ENCODE measurements around the gene GNB1.
A peak's percentile ranks its signal among the peaks of the same experiment; 100 is the strongest.

The GNB1 gene

GRCh38 chr1:1781526-1781903 lies 109.4 kb downstream of the GNB1 start:
- DNase-seq (ENCODE audit: low spot score) = no peak

- no peak for DNase-seq (ENCODE audit: low spot score)
Observed at GRCh38 chr1:1780598-1781525, 110.0 kb downstream of the GNB1 start.

- DNase-seq (ENCODE audit: low spot score) = no peak
Observed at GRCh38 chr1:1779691-1780597, 110.9 kb downstream of the GNB1 start.

- no peak for DNase-seq (ENCODE audit: low spot score)
Observed at GRCh38 chr1:1779320-1779675, 111.6 kb downstream of the GNB1 start.

- DNase-seq (ENCODE audit: low spot score) = peak; percentile 54
Observed at GRCh38 chr1:1778663-1779319, 112.1 kb downstream of the GNB1 start.

- DNase-seq (ENCODE audit: low spot score) = no peak
Observed at GRCh38 chr1:1777950-1778662, 112.8 kb downstream of the GNB1 start, which contains the start of gene NADK. NADK (minus strand) TSS chr1:1778470; CDS start chr1:1765406, 13,064 bp downstream.

GRCh38 chr1:1777583-1777899 lies 113.3 kb downstream of the GNB1 start:
- no peak for DNase-seq (ENCODE audit: low spot score)

GRCh38 chr1:1776672-1777582 lies 114.0 kb downstream of the GNB1 start:
- DNase-seq (ENCODE audit: low spot score) = no peak

GRCh38 chr1:1775327-1776226 lies 115.3 kb downstream of the GNB1 start:
- DNase-seq (ENCODE audit: low spot score) = no peak

- no peak for DNase-seq (ENCODE audit: low spot score)
Observed at GRCh38 chr1:1773874-1774273, 117.0 kb downstream of the GNB1 start.

GRCh38 chr1:1771096-1771495 lies 119.8 kb downstream of the GNB1 start:
- no peak for DNase-seq (ENCODE audit: low spot score)

GRCh38 chr1:1770102-1770501 lies 120.8 kb downstream of the GNB1 start:
- no peak for DNase-seq (ENCODE audit: low spot score)

- no peak for DNase-seq (ENCODE audit: low spot score)
Observed at GRCh38 chr1:1768249-1768992, 122.5 kb downstream of the GNB1 start.

- no peak for DNase-seq (ENCODE audit: low spot score)
Observed at GRCh38 chr1:1764876-1765470, 125.9 kb downstream of the GNB1 start.

GRCh38 chr1:1763657-1764621 lies 126.9 kb downstream of the GNB1 start:
- no peak for DNase-seq (ENCODE audit: low spot score)

GRCh38 chr1:1761504-1762376 lies 129.1 kb downstream of the GNB1 start:
- no peak for DNase-seq (ENCODE audit: low spot score)
